NK-92 (cell line): ENCODE measurements around the gene RASGRF2.

Source experiments
- DNase-seq: peaks from one replicate; lab custom pipeline; 2025; ENCODE audit not compliant: unreplicated experiment; lab: John Stamatoyannopoulos, UW

The RASGRF2 gene

GRCh38 chr5:81165493-81166119 lies 205.4 kb downstream of the RASGRF2 start:
- no peak for DNase-seq

GRCh38 chr5:81166430-81166829 lies 206.3 kb downstream of the RASGRF2 start:
- DNase-seq = no peak

GRCh38 chr5:81167078-81167477 lies 206.9 kb downstream of the RASGRF2 start:
- no peak for DNase-seq

GRCh38 chr5:81167544-81167943 lies 207.4 kb downstream of the RASGRF2 start:
- DNase-seq = no peak

GRCh38 chr5:81169924-81170323 lies 209.8 kb downstream of the RASGRF2 start:
- no peak for DNase-seq

GRCh38 chr5:81171769-81172168 lies 211.6 kb downstream of the RASGRF2 start:
- no peak for DNase-seq

GRCh38 chr5:81172710-81173109 lies 212.5 kb downstream of the RASGRF2 start:
- DNase-seq = no peak

- no peak for DNase-seq
These were observed 216.9 kb downstream of the RASGRF2 start for GRCh38 chr5:81177061-81177460.

- DNase-seq = no peak
These were observed 219.8 kb downstream of the RASGRF2 start for GRCh38 chr5:81179959-81180358.

- DNase-seq = no peak
These were observed 220.8 kb downstream of the RASGRF2 start for GRCh38 chr5:81180780-81181460.

- no peak for DNase-seq
These were observed 221.6 kb downstream of the RASGRF2 start for GRCh38 chr5:81181576-81182316.

- DNase-seq = no peak
These were observed 222.5 kb downstream of the RASGRF2 start for GRCh38 chr5:81182396-81183390.

- no peak for DNase-seq
These were observed 223.9 kb downstream of the RASGRF2 start for GRCh38 chr5:81183811-81184748.

GRCh38 chr5:81184749-81185110 lies 224.6 kb downstream of the RASGRF2 start:
- no peak for DNase-seq

GRCh38 chr5:81187885-81188284 lies 227.7 kb downstream of the RASGRF2 start:
- no peak for DNase-seq

- no peak for DNase-seq
These were observed 228.8 kb downstream of the RASGRF2 start for GRCh38 chr5:81188962-81189361.

- DNase-seq = no peak
These were observed 229.8 kb downstream of the RASGRF2 start for GRCh38 chr5:81189875-81190498.

GRCh38 chr5:81191726-81192372 lies 231.7 kb downstream of the RASGRF2 start:
- DNase-seq = no peak

GRCh38 chr5:81192373-81192750 lies 232.2 kb downstream of the RASGRF2 start:
- DNase-seq = no peak
